ENCODE measurements around the gene NSRP1. TPM values are rescaled to one million over a fixed set of nuclear protein-coding genes. Genes with fewer than 3 reads are reported as not detected.
"Not testable (repeated sequence)": the region's sequence is repeated elsewhere in the genome, so short reads cannot be mapped to it uniquely, and the experiment has no call there.

Gene NSRP1, protein sequence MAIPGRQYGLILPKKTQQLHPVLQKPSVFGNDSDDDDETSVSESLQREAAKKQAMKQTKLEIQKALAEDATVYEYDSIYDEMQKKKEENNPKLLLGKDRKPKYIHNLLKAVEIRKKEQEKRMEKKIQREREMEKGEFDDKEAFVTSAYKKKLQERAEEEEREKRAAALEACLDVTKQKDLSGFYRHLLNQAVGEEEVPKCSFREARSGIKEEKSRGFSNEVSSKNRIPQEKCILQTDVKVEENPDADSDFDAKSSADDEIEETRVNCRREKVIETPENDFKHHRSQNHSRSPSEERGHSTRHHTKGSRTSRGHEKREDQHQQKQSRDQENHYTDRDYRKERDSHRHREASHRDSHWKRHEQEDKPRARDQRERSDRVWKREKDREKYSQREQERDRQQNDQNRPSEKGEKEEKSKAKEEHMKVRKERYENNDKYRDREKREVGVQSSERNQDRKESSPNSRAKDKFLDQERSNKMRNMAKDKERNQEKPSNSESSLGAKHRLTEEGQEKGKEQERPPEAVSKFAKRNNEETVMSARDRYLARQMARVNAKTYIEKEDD
- total RNA-seq (10 to 100 TPM; 12.9 to 15.8 TPM), polyA plus RNA-seq (ENCODE audit: insufficient read length in 2 of 2) (10 to 100 TPM; 26.8 to 29.2 TPM)
- long read RNA-seq, donor 1, partial matches to known transcripts = 0 of 7 reads
- long read RNA-seq, donor 1, other reads (novel, unspliced or antisense) = 0 of 7 reads
- long read RNA-seq, donor 2, partial matches to known transcripts = 0 of 3 reads
- long read RNA-seq, donor 2, other reads (novel, unspliced or antisense) = 0 of 3 reads
- long read RNA-seq, donor 3, partial matches to known transcripts = 0 of 4 reads
- long read RNA-seq, donor 3, other reads (novel, unspliced or antisense) = 0 of 4 reads
- long read RNA-seq, donor 4, partial matches to known transcripts = 0 of 6 reads
- long read RNA-seq, donor 4, other reads (novel, unspliced or antisense) = 0 of 6 reads

DNA sequence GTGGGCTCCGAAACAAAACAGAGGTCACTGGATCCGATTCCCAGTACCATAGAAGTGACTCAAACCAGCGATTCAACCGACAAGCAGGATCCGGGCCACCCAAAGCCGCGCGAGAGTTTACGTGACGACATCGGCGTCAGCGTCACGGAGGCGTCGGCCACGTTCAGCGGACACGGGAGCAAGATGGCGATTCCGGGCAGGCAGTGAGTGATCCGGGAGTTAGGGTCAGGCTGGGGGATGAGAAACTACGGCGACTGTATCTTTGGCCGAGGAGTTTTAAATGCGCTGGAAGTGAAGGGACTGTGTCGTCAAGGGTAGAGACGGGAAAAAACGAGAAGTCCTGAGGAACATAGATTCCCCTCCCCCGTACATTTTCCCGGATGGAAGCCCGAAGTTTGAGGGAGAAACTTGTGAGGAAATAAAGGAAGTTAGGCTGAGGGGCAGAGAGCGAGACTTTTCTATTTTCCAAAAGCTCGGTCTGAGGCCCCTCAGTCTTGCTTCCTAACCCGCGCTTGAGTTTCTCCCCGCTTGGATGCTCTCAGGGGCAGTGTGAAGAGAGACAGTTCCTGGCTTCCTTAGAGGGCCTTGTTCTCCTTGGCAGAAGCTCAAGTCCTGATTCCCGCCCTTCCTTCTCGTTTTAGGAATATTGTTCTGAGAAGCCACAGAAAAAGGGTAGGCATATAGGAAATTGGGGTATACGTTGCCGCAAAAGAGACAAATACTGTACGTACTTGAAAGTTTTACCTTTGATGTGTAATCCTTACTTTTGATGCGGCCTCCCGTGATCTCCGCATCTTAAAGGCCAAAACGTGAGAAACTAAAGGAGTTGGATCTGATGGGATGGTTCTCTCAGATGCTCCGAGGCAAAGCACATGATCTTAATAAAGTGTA lies at the start of gene NSRP1:
Gene NSRP1 (plus strand): TSS at position 156 of the 891 bp plus-strand sequence. CDS start 28 bp downstream, at position 184.
- Histone ChIP-seq H3K36me3 (ENCODE audit: control insufficient read depth, insufficient read depth, low read length) (peaks cover 8% of the 10 kb centered on the region), H3K27me3 (ENCODE audit: control insufficient read depth, insufficient read depth, low read length) (no peaks in the 10 kb centered on the region), H3K27ac (ENCODE audit: low read depth, low read length) (peak within 1 kb of the TSS; percentile 98), H3K4me3 (ENCODE audit: low read depth, low read length) (peak within 1 kb of the TSS; percentile 90), H3K4me1 (ENCODE audit: control insufficient read depth, insufficient read depth, low read length) (peaks cover 4% of the 10 kb centered on the region), H3K9me3 (ENCODE audit: control insufficient read depth, insufficient read depth, low read length) (no peaks in the 10 kb centered on the region)
- peak; percentile 93 to 98 (median 96) for DNase-seq (ENCODE audit: low read depth in 4 of 6, low spot score in 6 of 6)
- under 1% methylated on average over 36 of the region's 47 CpGs for WGBS (ENCODE audit: insufficient coverage)

DNA sequence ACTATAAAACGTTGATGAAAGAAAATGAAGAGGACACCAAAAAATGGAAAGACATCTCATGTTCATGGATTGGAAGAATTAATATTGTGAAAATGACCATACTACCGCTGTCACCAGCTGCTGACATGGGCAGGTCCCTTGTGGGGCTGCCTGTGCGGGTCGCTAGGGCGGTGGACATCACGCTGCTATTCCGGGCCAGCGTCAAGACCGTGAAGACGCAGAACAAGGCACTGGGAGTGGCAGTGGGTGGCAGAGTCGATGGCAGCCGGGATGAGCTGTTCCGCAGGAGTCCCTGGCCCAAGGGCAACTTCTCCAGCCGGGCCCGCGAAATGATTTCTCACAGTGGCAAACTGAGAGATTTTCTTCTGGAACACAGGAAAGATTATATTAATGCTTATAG lies 48.2 kb upstream of the NSRP1 start:
- no peaks in the 10 kb centered on the region for H3K27me3 ChIP-seq (ENCODE audit: control insufficient read depth, insufficient read depth, low read length)
- peaks cover 7% of the 10 kb centered on the region for H3K9me3 ChIP-seq (ENCODE audit: control insufficient read depth, insufficient read depth, low read length)
- no peaks in the 10 kb centered on the region for H3K4me1 ChIP-seq (ENCODE audit: control insufficient read depth, insufficient read depth, low read length)
- no peak overlapping the region for H3K4me3 ChIP-seq (ENCODE audit: low read depth, low read length)
- no peak for DNase-seq (ENCODE audit: low read depth in 4 of 6, low spot score in 6 of 6)
- 97% methylated on average over 11 of the region's 16 CpGs for WGBS (ENCODE audit: insufficient coverage)
- H3K27ac ChIP-seq (ENCODE audit: low read depth, low read length) = no peak overlapping the region
- H3K36me3 ChIP-seq (ENCODE audit: control insufficient read depth, insufficient read depth, low read length) = no peaks in the 10 kb centered on the region

DNA sequence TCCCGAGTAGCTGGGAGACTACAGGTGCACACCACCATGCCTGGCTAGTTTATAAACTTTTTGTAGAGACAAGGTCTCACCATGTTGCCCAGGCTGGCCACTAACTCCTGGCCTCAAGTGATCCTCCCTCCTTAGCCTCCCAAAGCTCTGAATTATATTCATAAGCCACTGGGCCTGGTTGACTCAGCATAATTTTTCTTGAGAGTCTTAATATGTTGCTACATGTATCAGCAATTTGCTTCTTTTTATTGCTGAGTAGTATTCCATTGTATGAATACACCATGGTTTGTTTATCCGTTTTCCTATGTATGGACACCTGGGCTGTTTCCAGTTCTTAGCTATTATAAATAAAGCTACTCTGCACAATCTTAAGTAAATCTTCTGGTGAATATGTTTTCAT lies 42.4 kb upstream of the NSRP1 start:
- no peaks in the 10 kb centered on the region for H3K27me3 ChIP-seq (ENCODE audit: control insufficient read depth, insufficient read depth, low read length)
- no peaks in the 10 kb centered on the region for H3K4me1 ChIP-seq (ENCODE audit: control insufficient read depth, insufficient read depth, low read length)
- no peaks in the 10 kb centered on the region for H3K36me3 ChIP-seq (ENCODE audit: control insufficient read depth, insufficient read depth, low read length)
- H3K4me3 ChIP-seq (ENCODE audit: low read depth, low read length) = no peak overlapping the region
- H3K27ac ChIP-seq (ENCODE audit: low read depth, low read length) = no peak overlapping the region
- H3K9me3 ChIP-seq (ENCODE audit: control insufficient read depth, insufficient read depth, low read length) = no peaks in the 10 kb centered on the region
- no peak for DNase-seq (ENCODE audit: low read depth in 4 of 6, low spot score in 6 of 6)
- WGBS (ENCODE audit: insufficient coverage) = 80% methylated on average over 1 of the region's 2 CpGs

DNA sequence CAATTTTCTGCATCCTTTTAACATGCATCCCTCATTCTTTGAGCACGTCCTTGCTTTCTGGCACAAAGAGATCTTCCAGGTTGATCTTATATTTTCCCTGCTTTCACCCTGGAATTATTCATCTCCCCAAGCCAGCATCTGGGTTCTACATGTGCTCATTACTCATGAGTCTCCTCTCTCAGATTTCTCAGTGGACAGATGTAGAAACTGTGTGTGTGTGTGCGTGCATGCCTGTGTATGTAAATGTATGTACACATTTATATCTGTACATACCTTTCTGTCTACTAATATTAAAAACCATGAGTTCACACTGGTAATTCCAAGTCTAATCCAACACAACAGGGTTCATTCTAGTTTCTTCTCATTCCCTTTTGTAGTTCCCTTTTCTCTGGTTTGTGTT lies 41.9 kb upstream of the NSRP1 start:
- H3K27ac ChIP-seq (ENCODE audit: low read depth, low read length) = no peak overlapping the region
- no peak for DNase-seq (ENCODE audit: low read depth in 4 of 6, low spot score in 6 of 6)
- H3K27me3 ChIP-seq (ENCODE audit: control insufficient read depth, insufficient read depth, low read length) = no peaks in the 10 kb centered on the region
- no peak overlapping the region for H3K4me3 ChIP-seq (ENCODE audit: low read depth, low read length)
- no peaks in the 10 kb centered on the region for H3K9me3 ChIP-seq (ENCODE audit: control insufficient read depth, insufficient read depth, low read length)
- no peaks in the 10 kb centered on the region for H3K36me3 ChIP-seq (ENCODE audit: control insufficient read depth, insufficient read depth, low read length)
- H3K4me1 ChIP-seq (ENCODE audit: control insufficient read depth, insufficient read depth, low read length) = no peaks in the 10 kb centered on the region
- no CpG with 5 or more reads among the region's 2 CpGs for WGBS (ENCODE audit: insufficient coverage)

DNA sequence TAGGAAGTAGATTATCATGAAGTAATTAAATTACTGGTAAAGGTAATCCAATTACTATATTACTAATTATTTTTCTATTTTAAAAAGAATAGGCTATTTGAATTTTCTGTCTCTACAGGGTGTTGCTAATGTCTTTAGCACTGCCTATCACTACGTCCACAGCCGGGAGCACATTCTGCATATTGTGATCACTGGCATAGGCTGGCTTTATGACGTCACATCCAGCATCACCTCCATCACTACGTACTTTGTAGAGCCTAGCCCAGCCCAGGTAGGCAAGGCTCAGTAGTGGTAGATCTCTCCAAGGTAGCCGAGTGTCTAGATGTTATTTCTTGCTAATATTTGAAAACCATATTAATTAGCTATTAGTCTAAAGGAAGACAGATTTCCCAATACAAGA lies 33.8 kb upstream of the NSRP1 start:
- Histone ChIP-seq H3K27ac (ENCODE audit: low read depth, low read length) (no peak overlapping the region), H3K27me3 (ENCODE audit: control insufficient read depth, insufficient read depth, low read length) (no peaks in the 10 kb centered on the region), H3K36me3 (ENCODE audit: control insufficient read depth, insufficient read depth, low read length) (no peaks in the 10 kb centered on the region), H3K4me1 (ENCODE audit: control insufficient read depth, insufficient read depth, low read length) (no peaks in the 10 kb centered on the region), H3K4me3 (ENCODE audit: low read depth, low read length) (no peak overlapping the region), H3K9me3 (ENCODE audit: control insufficient read depth, insufficient read depth, low read length) (no peaks in the 10 kb centered on the region)
- 82% methylated on average over 3 of the region's 5 CpGs for WGBS (ENCODE audit: insufficient coverage)
- no peak for DNase-seq (ENCODE audit: low read depth in 4 of 6, low spot score in 6 of 6)

DNA sequence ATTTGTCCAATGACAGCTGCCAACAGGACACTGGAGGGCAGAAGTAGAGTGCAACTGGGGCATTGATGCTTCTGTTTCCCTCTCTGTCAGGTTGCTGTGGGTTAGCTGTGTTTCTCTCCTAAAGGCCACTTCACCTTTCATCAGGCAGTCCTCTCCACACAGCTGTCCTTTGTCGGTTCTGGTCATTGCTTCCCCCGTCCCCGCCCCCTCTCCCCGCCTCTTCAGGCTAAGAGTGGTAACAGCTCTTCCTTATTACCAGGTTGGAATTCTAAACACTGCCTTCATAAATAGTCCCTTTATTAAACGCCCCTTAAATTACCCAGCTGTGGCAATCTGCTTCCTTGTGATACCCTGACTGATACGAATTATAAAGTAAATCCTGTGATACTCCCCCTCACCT lies 31.8 kb upstream of the NSRP1 start:
- Histone ChIP-seq H3K9me3 (ENCODE audit: control insufficient read depth, insufficient read depth, low read length) (no peaks in the 10 kb centered on the region), H3K4me3 (ENCODE audit: low read depth, low read length) (no peak overlapping the region), H3K27ac (ENCODE audit: low read depth, low read length) (no peak overlapping the region), H3K4me1 (ENCODE audit: control insufficient read depth, insufficient read depth, low read length) (no peaks in the 10 kb centered on the region), H3K27me3 (ENCODE audit: control insufficient read depth, insufficient read depth, low read length) (no peaks in the 10 kb centered on the region), H3K36me3 (ENCODE audit: control insufficient read depth, insufficient read depth, low read length) (no peaks in the 10 kb centered on the region)
- WGBS (ENCODE audit: insufficient coverage) = no CpG with 5 or more reads among the region's 6 CpGs
- no peak for DNase-seq (ENCODE audit: low read depth in 4 of 6, low spot score in 6 of 6)

DNA sequence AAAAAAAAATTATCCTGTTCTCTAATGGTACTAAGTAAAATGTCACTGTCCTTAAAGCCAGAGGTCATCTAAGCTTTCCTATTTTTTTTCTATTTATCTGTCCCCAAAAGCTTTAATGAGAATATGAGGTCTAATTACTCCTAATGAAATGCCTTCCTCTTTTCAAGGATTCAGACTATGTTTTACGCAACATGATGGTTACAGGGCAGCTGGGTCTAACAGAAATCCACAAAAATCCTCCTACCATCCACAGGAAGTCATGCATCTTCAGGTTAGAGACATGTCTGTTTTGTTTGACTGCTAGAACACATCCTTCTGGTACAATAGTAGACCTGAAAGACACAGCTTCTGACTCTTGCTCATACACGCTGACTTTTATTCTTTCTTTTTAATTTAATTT lies 29.7 kb upstream of the NSRP1 start:
- Histone ChIP-seq H3K4me3 (ENCODE audit: low read depth, low read length) (no peak overlapping the region), H3K4me1 (ENCODE audit: control insufficient read depth, insufficient read depth, low read length) (no peaks in the 10 kb centered on the region), H3K36me3 (ENCODE audit: control insufficient read depth, insufficient read depth, low read length) (no peaks in the 10 kb centered on the region), H3K27ac (ENCODE audit: low read depth, low read length) (no peak overlapping the region), H3K9me3 (ENCODE audit: control insufficient read depth, insufficient read depth, low read length) (no peaks in the 10 kb centered on the region), H3K27me3 (ENCODE audit: control insufficient read depth, insufficient read depth, low read length) (no peaks in the 10 kb centered on the region)
- no peak for DNase-seq (ENCODE audit: low read depth in 4 of 6, low spot score in 6 of 6)
- no CpG with 5 or more reads among the region's 2 CpGs for WGBS (ENCODE audit: insufficient coverage)

DNA sequence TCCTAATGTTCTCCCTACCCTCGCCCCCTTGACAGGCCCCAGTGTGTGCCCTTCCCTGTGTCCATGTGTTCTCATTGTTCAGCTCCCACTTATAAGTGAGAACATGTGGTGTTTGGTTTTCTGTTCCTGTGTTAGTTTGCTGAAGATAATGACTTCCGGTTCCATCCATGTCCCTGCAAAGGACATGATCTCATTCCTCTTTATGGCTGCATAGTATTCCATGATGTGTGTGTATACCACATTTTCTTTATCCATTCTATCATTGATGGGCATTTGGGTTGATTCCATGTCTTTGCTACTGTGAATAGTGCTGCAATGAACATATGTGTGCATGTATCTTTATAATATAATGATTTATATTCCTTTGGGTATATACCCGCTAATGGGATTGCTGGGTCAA lies 29.2 kb upstream of the NSRP1 start:
- H3K27me3 ChIP-seq (ENCODE audit: control insufficient read depth, insufficient read depth, low read length); H3K9me3 ChIP-seq (ENCODE audit: control insufficient read depth, insufficient read depth, low read length); H3K4me1 ChIP-seq (ENCODE audit: control insufficient read depth, insufficient read depth, low read length); H3K36me3 ChIP-seq (ENCODE audit: control insufficient read depth, insufficient read depth, low read length); H3K27ac ChIP-seq (ENCODE audit: low read depth, low read length); DNase-seq (ENCODE audit: low read depth in 4 of 6, low spot score in 6 of 6); H3K4me3 ChIP-seq (ENCODE audit: low read depth, low read length): not testable (repeated sequence)
- no CpG with 5 or more reads among the region's 3 CpGs for WGBS (ENCODE audit: insufficient coverage)

DNA sequence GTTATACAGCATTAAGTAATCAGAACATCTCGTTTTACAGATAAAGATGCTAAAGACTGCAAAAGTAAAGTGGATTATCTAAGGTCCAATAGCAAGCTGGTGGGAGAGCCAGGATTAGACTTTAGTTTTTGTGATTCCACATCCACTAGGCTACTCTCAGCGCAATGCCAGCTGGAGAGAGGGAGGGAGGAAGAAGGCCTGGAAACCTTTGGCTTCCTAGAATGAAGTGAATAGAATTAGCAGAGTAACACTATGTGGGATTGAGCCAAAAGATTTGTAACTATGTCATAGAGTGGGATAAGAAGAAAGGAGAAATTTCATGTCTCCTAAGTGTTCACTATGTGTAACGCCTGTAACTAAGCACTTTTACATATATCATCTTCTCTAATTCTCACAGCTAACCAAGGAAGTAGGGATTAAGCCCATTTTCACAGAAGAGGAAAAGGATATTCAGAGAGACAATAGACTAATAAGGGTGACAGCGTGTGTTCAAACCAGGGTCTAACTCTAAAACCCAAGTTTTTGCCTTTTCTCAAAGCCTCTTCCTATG lies 25.4 kb upstream of the NSRP1 start:
- peaks cover 3% of the 10 kb centered on the region for H3K4me1 ChIP-seq (ENCODE audit: control insufficient read depth, insufficient read depth, low read length)
- H3K4me3 ChIP-seq (ENCODE audit: low read depth, low read length) = no peak overlapping the region
- H3K9me3 ChIP-seq (ENCODE audit: control insufficient read depth, insufficient read depth, low read length) = no peaks in the 10 kb centered on the region
- WGBS (ENCODE audit: insufficient coverage) = no CpG with 5 or more reads among the region's 4 CpGs
- no peaks in the 10 kb centered on the region for H3K36me3 ChIP-seq (ENCODE audit: control insufficient read depth, insufficient read depth, low read length)
- peak overlapping the region; percentile 33 for H3K27ac ChIP-seq (ENCODE audit: low read depth, low read length)
- no peak for DNase-seq (ENCODE audit: low read depth in 4 of 6, low spot score in 6 of 6)
- H3K27me3 ChIP-seq (ENCODE audit: control insufficient read depth, insufficient read depth, low read length) = peaks cover 3% of the 10 kb centered on the region

All from spinal cord (tissue), 10 donors.